IMR-90 (cell line): ENCODE results near the gene TMA7. TPM values are rescaled to one million over a fixed set of nuclear protein-coding genes. Genes with fewer than 3 reads are reported as not detected.

Experiments
- ATAC-seq: fragments of 200-7000 bp; cut with Tn5 transposase; 2 replicates; pipeline ENCODE4 v1.9.1; 2020; ENCODE audit warnings: low read depth, mild to moderate bottlenecking, moderate library complexity
- BruUV-seq: library from RNA; stranded (reverse); fragments of 400-500 nt; replicated peaks from 2 replicates; lab custom pipeline; 2021; lab: Mats Ljungman, UMichigan
- CTCF ChIA-PET: fragments of 300-600 bp; formaldehyde crosslinking; extraction: SDS; loops from one replicate; lab custom pipeline; 2021; ENCODE audit warnings: antibody characterized with exemption; lab: Yijun Ruan, JAX
- POLR2A ChIA-PET: fragments of 300-600 bp; sonication (Branson Sonifier 250); formaldehyde crosslinking; loops from one replicate; lab custom pipeline; 2022; ENCODE audit warnings: antibody characterized with exemption; ENCODE audit not compliant: unreplicated experiment; lab: Charles Lee
- DNase-seq: peaks from one replicate; pipeline ENCODE4 v3.0.0; 2013
- H2AFZ ChIP-seq: replicated peaks from 2 replicates; pipeline ENCODE3; 2013; ENCODE audit warnings: low read length, mild to moderate bottlenecking; ENCODE audit not compliant: poor library complexity
- H2AK5ac ChIP-seq: 2 replicates; pipeline ENCODE4 v1.6.1; 2013; ENCODE audit warnings: low read depth, low read length, inconsistent platforms
- H2AK9ac ChIP-seq: replicated peaks from 2 replicates; pipeline ENCODE3; 2013; ENCODE audit warnings: mild to moderate bottlenecking, low read depth, low read length, moderate library complexity; ENCODE audit not compliant: poor library complexity
- H2BK120ac ChIP-seq: 2 replicates; pipeline ENCODE4 v1.6.1; 2013; ENCODE audit warnings: low read depth, low read length, inconsistent platforms
- H2BK15ac ChIP-seq: 3 replicates; pipeline ENCODE4 v1.6.1; 2013; ENCODE audit warnings: low read depth, low read length, inconsistent platforms
- H2BK20ac ChIP-seq: 2 replicates; pipeline ENCODE4 v1.6.1; 2013; ENCODE audit warnings: low read depth, mild to moderate bottlenecking, inconsistent platforms, low read length, moderate library complexity
- H2BK5ac ChIP-seq: 2 replicates; pipeline ENCODE4 v1.6.1; 2013; ENCODE audit warnings: mild to moderate bottlenecking, low read depth, low read length, inconsistent platforms; ENCODE audit not compliant: poor library complexity, severe bottlenecking
- H3K14ac ChIP-seq: replicated peaks from 2 replicates; pipeline ENCODE4 v1.6.1; 2013; ENCODE audit warnings: low read depth, low read length, inconsistent platforms
- H3K18ac ChIP-seq: 2 replicates; pipeline ENCODE4 v1.6.1; 2013; ENCODE audit warnings: low read depth, low read length, control low read depth
- H3K23ac ChIP-seq: 2 replicates; pipeline ENCODE4 v1.6.1; 2013; ENCODE audit warnings: low read depth, low read length, inconsistent platforms
- H3K27ac ChIP-seq: 2 replicates; pipeline ENCODE4 v1.5.1; 2013; ENCODE audit warnings: mild to moderate bottlenecking, control low read depth, low read length; ENCODE audit not compliant: insufficient read depth
- H3K27me3 ChIP-seq: 2 replicates; pipeline ENCODE4 v1.6.1; 2013; ENCODE audit warnings: low read length; ENCODE audit not compliant: control insufficient read depth, insufficient read depth
- H3K36me3 ChIP-seq: 2 replicates; pipeline ENCODE4 v1.6.1; 2013; ENCODE audit warnings: low read length, mixed read lengths; ENCODE audit not compliant: control insufficient read depth, insufficient read depth
- H3K4ac ChIP-seq: 2 replicates; pipeline ENCODE4 v1.6.1; 2013; ENCODE audit warnings: low read depth, low read length, inconsistent platforms
- H3K4me1 ChIP-seq: 2 replicates; pipeline ENCODE4 v1.6.1; 2013; ENCODE audit warnings: low read length, mixed read lengths; ENCODE audit not compliant: control insufficient read depth, insufficient read depth
- H3K4me2 ChIP-seq: 2 replicates; pipeline ENCODE4 v1.6.1; 2013; ENCODE audit warnings: low read depth, mild to moderate bottlenecking, control low read depth, low read length, moderate library complexity
- H3K4me3 ChIP-seq: 2 replicates; pipeline ENCODE4 v1.5.1; 2013; ENCODE audit warnings: low read depth, mild to moderate bottlenecking, control low read depth, low read length, moderate library complexity; ENCODE audit not compliant: insufficient read depth
- H3K56ac ChIP-seq: 2 replicates; pipeline ENCODE4 v1.6.1; 2013; ENCODE audit warnings: low read length, inconsistent platforms; ENCODE audit not compliant: insufficient read depth; ENCODE audit errors: extremely low read depth
- H3K79me1 ChIP-seq, 2 experiments: 2 replicates each; pipeline ENCODE4 v1.6.1; 2013; ENCODE audit warnings: low read length in 2 of 2, inconsistent platforms in 1 of 2, low read depth in 1 of 2
- H3K9ac ChIP-seq: 2 replicates; pipeline ENCODE4 v1.6.1; 2013; ENCODE audit warnings: low read depth, low read length, control low read depth
- H3K9me1 ChIP-seq: 2 replicates; pipeline ENCODE4 v1.6.1; 2013; ENCODE audit warnings: low read length, inconsistent platforms; ENCODE audit not compliant: insufficient read depth
- H3K9me3 ChIP-seq: 2 replicates; pipeline ENCODE4 v1.6.1; 2013; ENCODE audit warnings: low read length; ENCODE audit not compliant: control insufficient read depth, insufficient read depth
- H4K20me1 ChIP-seq: 2 replicates; pipeline ENCODE4 v1.6.1; 2013; ENCODE audit warnings: low read length, inconsistent platforms; ENCODE audit not compliant: insufficient read depth
- H4K5ac ChIP-seq: 2 replicates; pipeline ENCODE4 v1.6.1; 2013; ENCODE audit warnings: mild to moderate bottlenecking, low read depth, low read length, control low read depth
- H4K8ac ChIP-seq, 2 experiments: 2 replicates each; pipeline ENCODE4 v1.6.1; 2013; ENCODE audit warnings: low read depth in 2 of 2, low read length in 2 of 2, control low read depth in 1 of 2, inconsistent platforms in 1 of 2
- H4K91ac ChIP-seq: 2 replicates; pipeline ENCODE4 v1.6.1; 2013; ENCODE audit warnings: low read depth, low read length, inconsistent platforms; ENCODE audit not compliant: insufficient read depth
- CHD1 ChIP-seq: IDR thresholded peaks from 2 replicates; pipeline ENCODE4 v1.6.1; 2012; ENCODE audit warnings: low read depth, low read length, improper control_type of control experiment
- WGBS, 2 experiments: methylation state at CpG; one replicate each; pipeline versions ENCODE4 v1.1.5 to v1.1.7; 2013; ENCODE audit warnings: missing lambda C conversion rate in 2 of 2; ENCODE audit not compliant: insufficient read length in 1 of 2; ENCODE audit errors: extremely low coverage in 2 of 2; 5-methylcytosine and 5-hydroxymethylcytosine counted together
- dilution Hi-C: fragments of 300-500 bp; cut with HindIII; formaldehyde crosslinking; loops from one replicate; pipeline ENCODE4 v1.14.3; 2018; ENCODE audit warnings: low sequenced_read_pairs; ENCODE audit not compliant: unreplicated experiment
- in situ Hi-C: fragments of 300-500 bp; cut with MboI; formaldehyde crosslinking; loops from 3 replicates; pipeline ENCODE4 v1.14.3; 2019; ENCODE audit warnings: low sequenced_read_pairs, inconsistent platforms, mixed read lengths
- intact Hi-C: fragments of 100-400 bp; cut with micrococcal nuclease; formaldehyde crosslinking; loops from 2 replicates; pipeline ENCODE4 v1.10.0; 2022
- polyA plus RNA-seq, 3 experiments: library from polyadenylated mRNA; depleted of rRNA; stranded (reverse); fragments of >200 nt; gene quantifications; 2 replicates each; pipeline ENCODE4 v1.2.3, GENCODE V29; 2012; ENCODE audit warnings: low replicate concordance in 1 of 3
- total RNA-seq: library from RNA; depleted of rRNA; stranded (reverse); fragments of >200 nt; gene quantifications from 2 replicates; pipeline ENCODE4 v1.2.3, GENCODE V29; 2012

Gene TMA7
- total and polyA plus RNA-seq, 2 of the 4 experiments (the other 2 are of a cell fraction), result 81.9 to 240 TPM

DNA sequence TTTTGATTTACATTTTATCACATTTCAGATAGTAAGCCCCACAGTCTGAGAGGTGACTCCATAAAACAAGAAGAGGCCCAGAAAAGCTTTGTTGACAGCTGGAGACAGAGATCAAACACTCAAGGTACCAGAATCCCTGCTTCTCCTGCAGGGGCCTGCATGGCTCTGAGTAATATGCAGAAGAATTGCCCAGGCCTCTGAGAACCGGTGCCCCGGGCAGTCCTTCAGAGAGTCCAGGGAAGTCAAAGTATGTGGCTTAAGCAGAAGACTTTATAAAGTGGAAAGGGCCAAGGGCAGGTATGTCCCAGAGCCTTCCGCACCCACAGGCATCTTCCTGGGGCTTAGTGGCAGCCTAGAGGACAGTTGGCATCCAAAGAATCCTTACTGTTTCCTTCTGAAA is 19.3 kb downstream of the TMA7 start:
- H3K79me1 ChIP-seq, result no peaks in the 10 kb centered on the region; a peak in 1 of 4 replicates
- in situ Hi-C loops (no loop called here), intact Hi-C loops (no loop called here), dilution Hi-C loops (no loop called here)
- no peaks in the 10 kb centered on the region for H3K27me3 ChIP-seq
- H2BK5ac ChIP-seq, result no peak overlapping the region
- H3K27ac ChIP-seq, result no peak overlapping the region
- CTCF ChIA-PET, result interaction anchor here (0.6 kb wide), 1 partner anchor 491 kb away, joined by 3 read pairs; no protein-coding TSS in a partner anchor
- H3K4me2 ChIP-seq, result no peak overlapping the region
- no peak overlapping the region for H3K23ac ChIP-seq
- H3K4me1 ChIP-seq, result no peaks in the 10 kb centered on the region
- no peak overlapping the region for H4K91ac ChIP-seq
- BruUV-seq, result no TSS peak
- WGBS, 2 experiments, result no CpG with 5 or more reads among the region's 3 CpGs
- DNase-seq (no peak), ATAC-seq (no peak)
- no peak overlapping the region for H4K5ac ChIP-seq
- no peak overlapping the region for H2BK120ac ChIP-seq
- no peak overlapping the region for H3K14ac ChIP-seq
- H3K18ac ChIP-seq, result no peak overlapping the region
- H2AFZ ChIP-seq, result no peak overlapping the region
- H3K9me3 ChIP-seq, result no peaks in the 10 kb centered on the region
- no peak for TF ChIP-seq CHD1
- no peak overlapping the region for H2AK9ac ChIP-seq
- H3K4ac ChIP-seq, result no peak overlapping the region
- no peak overlapping the region for H2BK15ac ChIP-seq
- no peak overlapping the region for H2BK20ac ChIP-seq
- no peaks in the 10 kb centered on the region for H4K20me1 ChIP-seq
- H4K8ac ChIP-seq, result no peak overlapping the region
- H3K56ac ChIP-seq, result no peak overlapping the region
- no peaks in the 10 kb centered on the region for H3K9me1 ChIP-seq
- H3K36me3 ChIP-seq, result peaks cover 30% of the 10 kb centered on the region
- POLR2A ChIA-PET, result no interaction called here
- no peak overlapping the region for H2AK5ac ChIP-seq
- no peak overlapping the region for H3K9ac ChIP-seq
- no peak overlapping the region for H3K4me3 ChIP-seq
